C4-2B (cell line): ENCODE measurements around the gene SMIM29.
"Not testable (repeated sequence)": the region's sequence is repeated elsewhere in the genome, so short reads cannot be mapped to it uniquely, and the experiment has no call there.

Experiments used
- CTCF ChIP-seq: fragments of 450-650 bp; conservative IDR thresholded peaks from 2 replicates; pipeline ENCODE4 v1.5.1; 2017; ENCODE audit warnings: mild to moderate bottlenecking
- ZFX ChIP-seq: fragments of 450-650 bp; IDR thresholded peaks from 2 replicates; pipeline ENCODE4 v1.6.1; 2017

- not testable (repeated sequence) for TF ChIP-seq CTCF, ZFX
Observed at GRCh38 chr6:34263484-34263883, 14.7 kb upstream of the SMIM29 start.
